Hematopoietic multipotent progenitor cell treated with erythropoietin and hydrocortisone succinate and interleukin-3 and kit ligand, for 4 days (in vitro differentiated cells): ENCODE measurements around the gene GSTM1.

Experiments used
- DNase-seq: peaks from one replicate; pipeline ENCODE4 v3.0.0-alpha.2; 2015

The GSTM1 gene

GRCh38 chr1:109687641-109688499 is at the start of gene GSTM1:
TSS of gene GSTM1 (plus strand) at chr1:109687817. CDS start at chr1:109687874, 57 bp downstream.
- no peak for DNase-seq

- DNase-seq = peak; percentile 57
Measured at GRCh38 chr1:109639063-109639840, 48.4 kb upstream of the GSTM1 start.

DNA sequence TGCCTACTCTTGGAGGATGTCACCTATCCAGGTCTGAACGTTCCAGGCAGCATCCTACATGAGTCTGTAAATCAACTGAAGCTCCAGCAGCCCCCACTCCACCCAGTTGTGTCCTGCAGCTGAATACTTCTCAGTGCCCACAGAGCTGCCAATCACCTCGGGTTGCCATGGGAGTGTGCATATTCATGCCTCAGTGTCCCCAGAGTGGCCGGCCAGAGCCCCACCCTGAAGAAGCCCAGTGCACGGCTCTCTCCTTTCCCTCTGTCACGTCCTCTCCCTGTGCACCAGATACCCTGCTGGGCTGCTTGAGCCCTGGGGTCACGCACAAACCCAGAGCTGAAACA is 47.8 kb upstream of the GSTM1 start:
- DNase-seq = no peak

DNA sequence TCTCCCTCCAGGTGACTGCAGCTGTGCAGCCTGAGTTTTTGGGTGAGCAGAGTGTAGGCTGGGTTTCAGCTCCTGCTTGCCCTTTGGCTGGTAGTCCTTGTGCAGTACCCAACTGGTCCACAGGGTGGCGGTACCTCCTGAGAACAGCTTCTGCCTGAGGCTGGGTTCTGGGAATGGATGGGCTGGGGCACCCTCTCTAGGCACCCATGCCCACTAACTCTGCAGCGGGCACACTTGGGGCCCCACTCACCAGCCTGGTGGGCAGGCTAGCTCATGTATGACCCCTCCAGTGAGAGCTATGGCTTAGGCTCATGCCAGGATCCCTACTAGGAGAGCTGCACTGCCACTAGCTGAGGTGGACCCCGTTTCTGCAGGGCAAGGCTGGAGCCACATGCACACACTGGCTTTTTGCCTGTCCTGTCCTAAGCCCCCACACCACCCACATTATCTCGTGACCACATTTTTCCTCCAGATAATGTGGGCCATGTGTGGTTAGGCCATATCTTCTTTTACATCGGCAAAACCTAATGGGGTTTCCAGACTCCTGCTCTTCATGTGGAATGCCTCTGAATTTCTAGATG is 47.2 kb upstream of the GSTM1 start:
- DNase-seq = peak; percentile 91

- DNase-seq = peak; percentile 73
Measured at GRCh38 chr1:109641078-109641740, 46.4 kb upstream of the GSTM1 start.

DNA sequence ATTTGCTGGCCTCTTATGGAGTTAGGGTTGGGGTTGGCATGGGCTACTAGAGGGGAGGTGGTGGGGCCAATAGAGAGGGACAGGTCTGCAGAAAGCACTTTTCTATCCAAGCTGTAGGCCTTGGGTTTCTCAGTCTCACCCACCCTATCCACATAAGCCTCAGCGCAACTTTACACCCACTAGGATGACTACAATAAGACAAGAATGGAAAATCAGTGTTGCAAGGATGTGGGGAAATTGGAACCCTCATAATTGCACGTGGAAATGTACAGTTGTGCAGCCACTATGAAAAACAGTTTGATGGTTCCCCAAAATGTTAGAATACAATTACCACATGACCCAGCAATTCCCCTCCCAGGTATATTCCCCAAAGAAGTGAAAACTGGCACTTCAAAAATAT is 45.8 kb upstream of the GSTM1 start:
- DNase-seq = no peak

GRCh38 chr1:109642626-109643025 is 45.0 kb upstream of the GSTM1 start:
- DNase-seq = no peak

DNA sequence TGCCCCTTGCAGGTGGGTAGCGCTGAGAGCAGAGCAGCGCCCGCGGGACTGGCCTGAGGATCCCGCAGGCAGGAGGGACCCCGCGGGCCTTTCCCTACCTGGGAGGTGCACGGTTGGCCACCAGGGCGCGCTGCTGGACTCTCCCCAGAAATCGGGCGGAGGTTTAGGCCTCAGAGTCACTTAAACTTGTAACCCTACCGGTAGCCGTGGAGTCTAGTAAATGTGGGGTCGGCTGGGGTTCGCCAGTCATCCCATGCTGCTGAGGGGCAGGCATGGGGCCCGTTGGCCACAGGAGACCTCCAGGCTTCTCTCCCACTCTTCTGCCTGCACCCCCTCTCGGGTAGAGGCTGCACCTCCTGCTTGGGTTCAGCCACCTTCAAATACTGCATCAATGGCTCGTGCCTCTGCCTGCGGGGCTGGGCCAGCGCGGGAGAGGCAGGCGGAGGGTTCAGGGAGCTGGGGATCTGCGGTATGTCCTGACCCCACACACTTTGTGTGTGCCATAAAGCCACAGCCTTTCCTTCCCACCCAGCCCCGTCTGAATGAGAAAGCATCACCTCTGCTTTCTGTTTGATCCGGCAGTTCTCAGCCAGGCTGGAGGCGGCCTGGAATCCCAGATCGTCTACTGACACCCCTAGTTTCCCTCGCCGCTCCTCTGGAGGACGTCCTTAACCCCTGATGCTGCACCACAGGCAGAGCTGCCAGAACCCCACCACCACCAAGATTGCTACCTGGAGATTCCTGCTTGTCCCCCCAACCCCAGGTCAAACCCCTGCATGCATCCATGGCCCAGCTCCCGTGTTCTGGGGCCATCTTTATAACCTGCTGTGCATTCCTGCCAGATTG is 44.0 kb upstream of the GSTM1 start:
- DNase-seq = peak; percentile 92

- DNase-seq = peak; percentile 72
Measured at GRCh38 chr1:109644670-109645069, 42.9 kb upstream of the GSTM1 start.

GRCh38 chr1:109649491-109649914 is 38.1 kb upstream of the GSTM1 start:
- peak; percentile 69 for DNase-seq

DNA sequence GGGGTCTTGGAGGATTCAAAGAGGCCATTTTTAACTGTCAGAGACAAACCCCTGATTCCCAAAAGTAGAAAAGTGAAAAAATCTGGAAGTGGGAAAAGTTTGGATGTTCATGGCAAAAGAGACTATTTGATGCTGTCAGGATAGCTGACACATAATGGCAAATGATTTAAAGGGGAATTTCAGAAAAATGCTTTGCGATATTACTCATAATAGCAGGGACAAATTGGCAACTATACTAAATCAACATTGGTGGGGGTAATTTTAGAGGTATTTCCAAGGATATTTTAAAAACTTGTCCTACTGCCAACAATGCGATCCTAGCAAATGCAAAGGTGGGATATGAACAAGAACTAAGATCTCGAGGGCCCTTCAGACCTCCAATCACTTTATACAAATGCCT is 37.0 kb upstream of the GSTM1 start:
- DNase-seq = no peak

DNA sequence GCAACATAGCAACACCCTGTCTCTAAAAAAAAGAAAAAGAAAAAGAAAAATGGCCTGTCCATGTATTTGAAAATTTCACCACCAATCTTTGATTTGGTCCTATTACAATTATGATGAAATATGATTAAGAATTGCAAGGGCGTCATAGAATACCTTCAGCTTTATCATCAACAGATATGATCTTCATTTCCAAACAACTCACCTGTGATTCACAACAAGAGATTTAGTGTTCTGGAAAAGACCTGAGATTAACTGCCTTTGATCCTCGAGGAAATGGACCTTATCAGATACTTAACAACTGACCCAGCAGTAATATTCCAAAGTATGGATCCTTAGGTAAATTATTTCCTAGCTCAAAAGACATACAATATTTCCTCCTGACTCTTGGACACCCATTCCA is 35.2 kb upstream of the GSTM1 start:
- no peak for DNase-seq

GRCh38 chr1:109653306-109653705 is 34.3 kb upstream of the GSTM1 start:
- DNase-seq = no peak

DNA sequence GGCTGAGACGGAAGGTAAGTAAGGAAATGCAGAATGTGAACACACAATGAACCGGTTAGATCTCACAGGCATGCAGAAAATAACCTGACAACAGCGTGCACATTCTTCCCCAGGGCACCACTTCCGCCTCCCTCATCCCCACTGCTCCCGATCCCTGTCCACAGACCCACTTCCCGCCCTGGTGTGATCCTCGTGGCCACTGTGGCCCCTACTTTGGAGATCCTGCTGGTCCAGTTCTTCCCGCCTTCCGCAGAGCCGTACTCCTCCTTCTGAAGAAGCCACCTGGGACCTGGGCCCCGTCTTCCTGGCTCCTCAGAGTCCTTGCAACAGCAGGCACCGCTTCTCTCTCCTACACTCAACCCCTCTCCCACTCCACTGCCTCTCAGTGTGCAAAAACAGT is 33.1 kb upstream of the GSTM1 start:
- no peak for DNase-seq

- DNase-seq = peak; percentile 89
Measured at GRCh38 chr1:109655615-109656519, 31.8 kb upstream of the GSTM1 start, which contains the start of gene GSTM4. TSS of gene GSTM4 (plus strand) at chr1:109656099. CDS start at chr1:109656390, 291 bp downstream.

DNA sequence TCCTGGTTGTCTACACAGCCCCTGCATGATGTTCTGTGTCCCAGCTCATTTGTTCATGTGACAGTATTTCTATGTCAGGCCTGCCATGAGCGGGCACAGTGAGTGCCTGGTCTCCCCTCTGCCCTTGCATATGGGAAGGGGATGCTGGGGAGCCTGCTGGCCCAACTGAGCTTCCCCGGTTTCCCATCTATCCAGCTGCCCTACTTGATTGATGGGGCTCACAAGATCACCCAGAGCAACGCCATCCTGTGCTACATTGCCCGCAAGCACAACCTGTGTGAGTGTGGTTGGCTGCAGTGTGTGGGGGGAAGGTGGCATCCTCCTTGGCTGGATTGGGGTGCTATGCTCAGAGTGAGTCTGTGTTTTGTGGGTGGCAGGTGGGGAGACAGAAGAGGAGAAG is 30.2 kb upstream of the GSTM1 start:
- DNase-seq = no peak

DNA sequence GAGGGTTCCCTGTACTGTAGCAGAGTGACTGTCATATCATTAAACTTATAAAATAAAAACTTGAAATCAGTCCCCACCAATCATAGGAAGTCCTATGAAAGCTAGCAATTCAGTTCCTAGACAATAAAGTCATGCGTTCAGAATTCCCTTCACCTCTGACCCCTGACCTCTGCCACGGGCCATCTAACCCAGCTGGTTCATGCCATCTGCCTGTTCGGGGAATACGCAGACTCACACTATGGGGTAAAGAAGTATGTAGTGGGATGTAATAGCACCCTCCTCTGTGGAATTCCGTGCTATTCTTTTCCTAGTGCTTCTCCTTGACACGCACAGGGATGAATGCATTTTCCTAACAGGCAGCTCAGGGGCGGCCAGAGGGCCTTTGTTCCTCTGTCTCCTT is 29.6 kb upstream of the GSTM1 start:
- DNase-seq = no peak

GRCh38 chr1:109658533-109659042 is 29.0 kb upstream of the GSTM1 start:
- DNase-seq = no peak

DNA sequence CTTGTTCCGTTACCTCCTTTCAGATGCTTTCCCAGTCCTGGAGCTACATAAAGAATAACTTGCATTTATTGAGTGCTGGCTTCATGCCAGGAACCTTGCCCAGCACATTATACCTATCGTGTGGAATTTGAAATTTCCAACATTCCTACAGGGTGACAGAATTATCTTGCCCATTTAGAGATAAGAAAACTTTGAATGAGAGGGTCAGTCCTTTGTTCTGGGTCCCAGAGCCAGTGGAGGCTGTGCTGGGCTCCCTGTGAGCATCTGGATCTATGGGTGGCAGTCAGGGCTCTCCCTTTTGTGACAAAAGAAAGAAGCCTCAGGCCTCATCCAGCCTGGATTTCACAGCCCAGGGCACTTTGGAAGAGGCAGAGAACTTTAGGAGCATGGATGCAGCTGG is 28.5 kb upstream of the GSTM1 start:
- no peak for DNase-seq

DNA sequence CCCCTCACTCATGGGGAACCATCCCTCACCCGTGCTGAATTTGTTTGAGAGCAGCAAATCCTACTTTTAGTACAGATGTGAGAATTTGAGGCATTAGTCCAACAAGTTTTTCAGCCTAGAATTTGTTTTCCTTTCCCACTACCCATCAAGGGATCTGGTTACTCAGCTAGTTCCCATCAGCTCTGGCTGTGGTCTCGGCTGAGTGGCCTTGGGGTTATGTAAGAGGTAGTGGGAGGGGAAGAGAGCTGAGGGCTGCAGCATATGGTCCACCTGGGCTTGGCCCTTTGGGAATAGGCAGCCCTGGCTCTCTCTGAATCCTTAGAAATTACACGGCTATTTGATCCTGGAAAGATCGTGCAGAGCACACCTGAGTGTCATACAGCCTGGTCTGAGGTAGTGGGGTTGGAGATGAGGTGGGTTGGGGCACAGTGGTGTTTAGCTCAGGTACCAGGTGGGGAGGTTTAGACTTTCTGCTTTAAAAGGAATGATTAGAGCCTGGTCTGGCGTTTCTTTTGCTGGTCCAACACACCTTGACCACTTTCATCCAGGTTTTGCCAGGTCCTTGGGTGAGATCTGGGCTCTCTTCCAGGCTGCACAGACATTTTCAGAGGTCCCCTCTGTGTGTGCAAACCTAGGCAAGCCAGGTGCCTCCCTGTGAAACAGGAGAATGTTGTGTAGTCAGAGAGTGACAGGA is 27.5 kb upstream of the GSTM1 start:
- no peak for DNase-seq
